H1 (cell line): ENCODE results near the gene NR1H2. TPM values are rescaled to one million over a fixed set of nuclear protein-coding genes. Genes with fewer than 3 reads are reported as not detected.
A peak's percentile ranks its signal among the peaks of the same experiment; 100 is the strongest.

ENCODE experiments used
- CTCF ChIA-PET: fragments of 300-600 bp; sonication (Branson Sonifier 250); formaldehyde crosslinking; loops from one replicate; lab custom pipeline; 2021; ENCODE audit not compliant: partially characterized antibody; lab: Charles Lee
- POLR2A ChIA-PET: fragments of 300-600 bp; sonication (Branson Sonifier 250); formaldehyde crosslinking; loops from one replicate; lab custom pipeline; 2021; ENCODE audit warnings: inconsistent platforms; ENCODE audit not compliant: partially characterized antibody; lab: Charles Lee
- DNase-seq, 2 experiments: peaks; one replicate each; pipeline versions ENCODE4 v3.0.0 to v3.0.0-alpha.2; 2010 to 2022; ENCODE audit warnings: low spot score in 2 of 2, low read depth in 1 of 2, mixed read lengths in 1 of 2
- FAIRE-seq: peaks from 2 replicates; lab custom pipeline; 2011; peaks lifted over from hg19 to GRCh38; lab: Jason Lieb, UNC
- H2AFZ ChIP-seq: 2 replicates; pipeline ENCODE4 v1.8.1; 2012; ENCODE audit warnings: low read length, inconsistent platforms
- H2AK5ac ChIP-seq: 2 replicates; pipeline ENCODE4 v1.6.1; 2013; ENCODE audit warnings: low read depth, low read length
- H2BK120ac ChIP-seq: replicated peaks from 2 replicates; pipeline ENCODE3; 2013; ENCODE audit warnings: low read depth, low read length, inconsistent platforms
- H2BK12ac ChIP-seq: 2 replicates; pipeline ENCODE4 v1.6.1; 2013; ENCODE audit warnings: low read depth, low read length
- H2BK15ac ChIP-seq: 2 replicates; pipeline ENCODE4 v1.6.1; 2013; ENCODE audit warnings: low read length
- H2BK20ac ChIP-seq: 2 replicates; pipeline ENCODE4 v1.6.1; 2013; ENCODE audit warnings: low read length
- H2BK5ac ChIP-seq: 2 replicates; pipeline ENCODE4 v1.6.1; 2013; ENCODE audit warnings: low read depth, low read length
- H3K14ac ChIP-seq: 2 replicates; pipeline ENCODE4 v1.6.1; 2013; ENCODE audit warnings: inconsistent platforms; ENCODE audit not compliant: insufficient read length
- H3K18ac ChIP-seq: 2 replicates; pipeline ENCODE4 v1.6.1; 2013; ENCODE audit warnings: low read length; ENCODE audit errors: extremely low read depth
- H3K23ac ChIP-seq: 2 replicates; pipeline ENCODE4 v1.6.1; 2013; ENCODE audit warnings: inconsistent platforms; ENCODE audit not compliant: insufficient read length
- H3K23me2 ChIP-seq: 2 replicates; pipeline ENCODE4 v1.6.1; 2013; ENCODE audit warnings: low read depth, low read length
- H3K27ac ChIP-seq: 2 replicates; pipeline ENCODE4 v1.6.1; 2011; ENCODE audit warnings: low read depth, low read length, inconsistent platforms
- H3K27me3 ChIP-seq, 4 experiments: replicated peaks in 1 of 4; 1 replicate in 1 of 4; 2 replicates in 3 of 4; pipeline versions ENCODE4 v1.6.1 to v1.8.1; 2011 to 2013; ENCODE audit warnings: low read length in 3 of 4, mild to moderate bottlenecking in 3 of 4, inconsistent platforms in 2 of 4, mixed read lengths in 2 of 4, moderate library complexity in 1 of 4; ENCODE audit not compliant: control insufficient read depth in 3 of 4, insufficient read depth in 3 of 4; ENCODE audit errors: extremely low read depth in 1 of 4
- H3K36me3 ChIP-seq, 4 experiments: 2 replicates each; pipeline versions ENCODE4 v1.6.1 to v1.8.1; 2011 to 2013; ENCODE audit warnings: mild to moderate bottlenecking in 4 of 4, low read length in 3 of 4, moderate library complexity in 2 of 4, control low read depth in 1 of 4, inconsistent platforms in 1 of 4; ENCODE audit not compliant: insufficient read depth in 4 of 4, control insufficient read depth in 2 of 4
- H3K4ac ChIP-seq: replicated peaks from 2 replicates; pipeline ENCODE3; 2013; ENCODE audit warnings: low read length, low read depth, mixed read lengths, inconsistent platforms; ENCODE audit not compliant: insufficient read length
- H3K4me1 ChIP-seq, 4 experiments: replicated peaks in 1 of 4; 1 replicate in 1 of 4; 2 replicates in 3 of 4; pipeline versions ENCODE4 v1.6.1 to v1.8.1; 2011 to 2013; ENCODE audit warnings: low read length in 3 of 4, inconsistent platforms in 2 of 4, mixed read lengths in 1 of 4; ENCODE audit not compliant: insufficient read depth in 4 of 4, control insufficient read depth in 3 of 4
- H3K4me2 ChIP-seq, 2 experiments: 2 replicates each; pipeline versions ENCODE4 v1.6.1 to v1.8.1; 2011 to 2013; ENCODE audit warnings: low read depth in 2 of 2, low read length in 2 of 2, control low read depth in 1 of 2, inconsistent platforms in 1 of 2, mild to moderate bottlenecking in 1 of 2; ENCODE audit not compliant: insufficient read depth in 1 of 2
- H3K4me3 ChIP-seq, 4 experiments: fragments of 200-600, 300-600 bp in 1 of 4; sonication (generic), shearing (Covaris generic), sonication (Bioruptor Twin) in 1 of 4; 2 replicates each; pipeline versions ENCODE4 v1.5.1 to v1.8.1; 2011 to 2016; ENCODE audit warnings: low read length in 4 of 4, low read depth in 3 of 4, control low read depth in 2 of 4, inconsistent platforms in 2 of 4, mild to moderate bottlenecking in 2 of 4, mixed read lengths in 1 of 4, moderate library complexity in 1 of 4; ENCODE audit not compliant: insufficient read depth in 2 of 4; ENCODE audit errors: extremely low read depth in 1 of 4
- H3K56ac ChIP-seq: replicated peaks from 2 replicates; pipeline ENCODE3; 2013; ENCODE audit warnings: low read depth, mild to moderate bottlenecking, mixed read lengths, low read length, inconsistent platforms; ENCODE audit not compliant: insufficient read length
- H3K79me1 ChIP-seq: 2 replicates; pipeline ENCODE4 v1.6.1; 2013; ENCODE audit warnings: low read depth, low read length, control low read depth
- H3K79me2 ChIP-seq, 2 experiments: 2 replicates each; pipeline versions ENCODE4 v1.6.1 to v1.8.1; 2012 to 2013; ENCODE audit warnings: low read length in 2 of 2, mild to moderate bottlenecking in 2 of 2, inconsistent platforms in 1 of 2; ENCODE audit not compliant: insufficient read depth in 2 of 2, control insufficient read depth in 1 of 2
- H3K9ac ChIP-seq, 4 experiments: replicated peaks in 1 of 4; 1 replicate in 1 of 4; 2 replicates in 3 of 4; pipeline versions ENCODE4 v1.6.1 to v1.8.1; 2011 to 2013; ENCODE audit warnings: low read depth in 3 of 4, low read length in 3 of 4, control low read depth in 2 of 4, mild to moderate bottlenecking in 2 of 4, moderate library complexity in 2 of 4, inconsistent platforms in 1 of 4; ENCODE audit errors: extremely low read depth in 1 of 4
- H3K9me3 ChIP-seq, 2 experiments: 2 replicates each; pipeline versions ENCODE4 v1.6.1 to v1.8.1; 2012 to 2013; ENCODE audit warnings: mild to moderate bottlenecking in 2 of 2, moderate library complexity in 2 of 2, control low read depth in 1 of 2, inconsistent platforms in 1 of 2, low read depth in 1 of 2, low read length in 1 of 2, mixed read lengths in 1 of 2; ENCODE audit not compliant: insufficient read depth in 2 of 2
- H4K20me1 ChIP-seq, 2 experiments: replicated peaks in 1 of 2; 2 replicates each; pipeline versions ENCODE3 to v1.8.1; 2011 to 2013; ENCODE audit warnings: inconsistent platforms in 2 of 2, low read length in 2 of 2, mild to moderate bottlenecking in 1 of 2; ENCODE audit not compliant: insufficient read depth in 2 of 2, control insufficient read depth in 1 of 2
- H4K5ac ChIP-seq: 2 replicates; pipeline ENCODE4 v1.6.1; 2013; ENCODE audit warnings: low read length, low read depth, mixed read lengths, inconsistent platforms; ENCODE audit not compliant: insufficient read length
- H4K8ac ChIP-seq: 2 replicates; pipeline ENCODE4 v1.8.0; 2013; ENCODE audit warnings: mild to moderate bottlenecking, moderate library complexity, low read length, inconsistent platforms; ENCODE audit not compliant: insufficient read depth; ENCODE audit errors: extremely low read depth
- H4K91ac ChIP-seq: replicated peaks from 2 replicates; pipeline ENCODE3; 2013; ENCODE audit warnings: low read length, mixed read lengths, inconsistent platforms; ENCODE audit not compliant: insufficient read length
- BCL11A ChIP-seq, 2 experiments: IDR thresholded peaks; one replicate each; pipeline ENCODE4 v1.6.1; 2011; ENCODE audit warnings: low read depth in 2 of 2, low read length in 2 of 2, mild to moderate bottlenecking in 2 of 2
- BRCA1 ChIP-seq: IDR thresholded peaks from 2 replicates; pipeline ENCODE4 v1.6.1; 2012; ENCODE audit warnings: low read depth, low read length, improper control_type of control experiment
- EP300 ChIP-seq, 2 experiments: IDR thresholded peaks; 1 replicate in 1 of 2; 2 replicates in 1 of 2; pipeline ENCODE4 v1.6.1; 2011 to 2012; ENCODE audit warnings: low read depth in 2 of 2, low read length in 2 of 2, mild to moderate bottlenecking in 2 of 2, borderline replicate concordance in 1 of 2, inconsistent platforms in 1 of 2, moderate library complexity in 1 of 2
- KDM4A ChIP-seq: IDR thresholded peaks from one replicate; pipeline ENCODE4 v1.7.1; 2012; ENCODE audit warnings: low read depth, mild to moderate bottlenecking, moderate library complexity, low read length, inconsistent platforms; ENCODE audit not compliant: severe bottlenecking
- PHF8 ChIP-seq: fragments of 200-600 bp; sonication (generic); conservative IDR thresholded peaks from 2 replicates; pipeline ENCODE4 v1.7.1; 2012; ENCODE audit warnings: low read depth, mild to moderate bottlenecking, inconsistent platforms, low read length, moderate library complexity
- TCF12 ChIP-seq: IDR thresholded peaks from 2 replicates; pipeline ENCODE4 v1.6.1; 2011; ENCODE audit warnings: low read depth, mild to moderate bottlenecking, low read length
- WGBS, 2 experiments: shearing (Covaris generic) in 1 of 2; methylation state at CpG; one replicate each; pipeline versions ENCODE4 v1.1.6 to v1.1.7; 2013 to 2015; ENCODE audit warnings: low lambda C conversion rate in 2 of 2, mixed read lengths in 2 of 2, inconsistent platforms in 1 of 2, low coverage in 1 of 2, missing lambda C conversion rate in 1 of 2; ENCODE audit not compliant: insufficient replicate concordance in 2 of 2, insufficient coverage in 1 of 2, insufficient read length in 1 of 2; ENCODE audit errors: extremely low coverage in 1 of 2, missing lambda C conversion rate in 1 of 2; 5-methylcytosine and 5-hydroxymethylcytosine counted together
- polyA plus RNA-seq, 7 experiments: library from polyadenylated mRNA; depleted of rRNA in 3 of 7; stranded (reverse) in 5 of 7; unstranded in 2 of 7; fragments of >200 nt in 5 of 7; fragments of 200-250 nt in 2 of 7; gene quantifications; 1 replicate in 5 of 7; 2 replicates in 1 of 7; 4 replicates in 1 of 7; pipeline versions ENCODE4 v1.2.1 to v1.2.3, GENCODE V29; 2011 to 2013; ENCODE audit warnings: missing spikeins in 2 of 7, mixed read lengths in 2 of 7
- total RNA-seq: library from RNA; stranded (reverse); fragmentation: NEBNext Ultra II Directional; extraction: Animal tissue kit (Norgen Biotek cat#: 25700); gene quantifications from 2 replicates; pipeline ENCODE4 v1.2.1, GENCODE V29; 2021
- TF ChIP-seq, protein P1 (sequence below), 3 experiments: IDR thresholded peaks; 1 replicate in 2 of 3; 2 replicates in 1 of 3; pipeline versions ENCODE4 v1.5.1 to v1.6.1; 2011; ENCODE audit warnings: low read length in 3 of 3, mild to moderate bottlenecking in 3 of 3, inconsistent platforms in 2 of 3, low read depth in 1 of 3, moderate library complexity in 1 of 3; ENCODE audit not compliant: insufficient read depth in 1 of 3; ENCODE audit errors: control extremely low read depth in 1 of 3

The NR1H2 gene
- total and polyA plus RNA-seq, 2 of the 8 experiments (the other 6 are each of a cell fraction or from before 2014, with no cell fraction given), result 40.3 to 47.5 TPM

DNA sequence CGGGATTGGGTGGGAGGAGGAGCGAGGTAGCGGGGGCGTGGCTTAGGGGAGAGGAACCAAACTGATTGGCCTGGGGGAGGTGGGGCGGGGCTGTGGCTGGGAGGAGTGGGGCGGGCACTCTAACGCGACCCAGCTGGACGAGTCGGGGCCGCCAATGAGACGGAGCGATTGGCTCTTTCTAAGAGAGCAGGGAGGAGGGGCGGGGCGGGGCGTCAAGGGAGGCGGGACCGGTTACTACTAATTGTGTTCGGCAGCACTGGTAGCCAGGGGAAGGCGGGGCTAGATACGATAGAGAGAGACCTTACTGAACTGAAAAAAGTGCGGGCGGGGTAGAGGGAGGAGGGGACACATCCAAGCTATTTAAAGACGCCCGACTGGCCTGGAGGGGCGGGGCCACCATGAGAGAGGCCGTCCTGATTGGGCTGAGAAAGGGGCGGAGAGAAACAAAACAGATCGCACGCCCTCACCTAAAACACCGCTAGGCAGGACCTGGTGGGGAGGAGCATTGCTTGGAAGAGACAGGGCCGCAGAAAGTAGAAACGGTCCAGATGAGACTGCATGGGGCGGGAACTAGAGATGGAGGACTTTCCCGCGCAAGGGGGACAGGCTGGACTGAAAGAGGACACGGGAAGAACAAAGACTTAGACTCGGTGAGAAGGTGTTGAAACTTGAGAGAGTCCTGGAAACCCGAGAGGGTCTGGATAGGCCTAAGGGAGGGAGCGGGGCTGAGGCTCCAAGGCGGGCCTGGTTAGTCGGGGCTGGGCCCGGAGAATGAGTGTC lies 46.9 kb upstream of the NR1H2 start, which contains the start of gene KCNC3:
Gene KCNC3, minus strand, starts transcription at position 232 of the 780 bp plus-strand sequence. CDS start 295 bp downstream, outside the sequence.
- Histone ChIP-seq H2AK5ac (0 out of 2 replicates have a peak within 1 kb of the TSS, but pooled peaks have one; percentile 3), H4K5ac (peak within 1 kb of the TSS; percentile 95), H3K79me2 (peaks cover 3 to 10% of the 10 kb centered on the region in 2 experiments; a peak in 2 of 4 replicates), H3K9ac (peak within 1 kb of the TSS; percentile 49 to 73 (median 61)), H3K9me3 (no peaks in the 10 kb centered on the region), H2BK20ac (no peak within 1 kb of the TSS), H4K8ac (0 out of 2 replicates have a peak within 1 kb of the TSS, but pooled peaks have one; percentile 45), H3K27ac (0 out of 2 replicates have a peak within 1 kb of the TSS, but pooled peaks have one; percentile 12), H3K4me3 (peak within 1 kb of the TSS; percentile 74 to 96 (median 84)), H2BK15ac (peak within 1 kb of the TSS; percentile 18; the same call in 1 of the 2 replicates), H3K4me2 (peak within 1 kb of the TSS; percentile 89 to 99), H2BK12ac (peak within 1 kb of the TSS; percentile 29; the same call in 1 of the 2 replicates), H4K91ac (peak within 1 kb of the TSS; percentile 17), H3K27me3 (peaks cover 5 to 15% (median 12%) of the 10 kb centered on the region in 4 experiments; a peak in 6 of 7 replicates), H3K56ac (no peak within 1 kb of the TSS), H2BK120ac (no peak within 1 kb of the TSS), H3K36me3 (no peaks in the 10 kb centered on the region), H3K23me2 (peaks cover 46% of the 10 kb centered on the region), H3K4ac (no peak within 1 kb of the TSS), H2AFZ (no peak within 1 kb of the TSS), H3K23ac (no peak within 1 kb of the TSS), H4K20me1 (peaks cover 12 to 14% of the 10 kb centered on the region in 2 experiments), H2BK5ac (peak within 1 kb of the TSS; percentile 88), H3K4me1 (peaks cover 2 to 33% (median 15%) of the 10 kb centered on the region in 4 experiments), H3K14ac (no peak within 1 kb of the TSS), H3K18ac (peak within 1 kb of the TSS; percentile 89), H3K79me1 (peaks cover 3% of the 10 kb centered on the region; the same call in 1 of the 2 replicates)
- ChIA-PET CTCF (interaction anchor here (0.8 to 3.0 kb wide), 10 partner anchors 12 to 182 kb away, joined by 3 to 10 read pairs (median 4); no protein-coding TSS in a partner anchor), POLR2A (interaction anchor here (0.6 to 4.3 kb wide), 9 partner anchors 8 to 67 kb away, joined by 3 to 40 read pairs (median 4); partner anchors contain the start of gene POLD1)
- FAIRE-seq, result peak; percentile 92
- 3% methylated on average over 18 of the region's 43 CpGs; no CpG with 5 or more reads in 1 of the 2 experiments for WGBS, 2 experiments
- DNase-seq, result peak; percentile 98 to 99
- TF ChIP-seq, protein P1, sequence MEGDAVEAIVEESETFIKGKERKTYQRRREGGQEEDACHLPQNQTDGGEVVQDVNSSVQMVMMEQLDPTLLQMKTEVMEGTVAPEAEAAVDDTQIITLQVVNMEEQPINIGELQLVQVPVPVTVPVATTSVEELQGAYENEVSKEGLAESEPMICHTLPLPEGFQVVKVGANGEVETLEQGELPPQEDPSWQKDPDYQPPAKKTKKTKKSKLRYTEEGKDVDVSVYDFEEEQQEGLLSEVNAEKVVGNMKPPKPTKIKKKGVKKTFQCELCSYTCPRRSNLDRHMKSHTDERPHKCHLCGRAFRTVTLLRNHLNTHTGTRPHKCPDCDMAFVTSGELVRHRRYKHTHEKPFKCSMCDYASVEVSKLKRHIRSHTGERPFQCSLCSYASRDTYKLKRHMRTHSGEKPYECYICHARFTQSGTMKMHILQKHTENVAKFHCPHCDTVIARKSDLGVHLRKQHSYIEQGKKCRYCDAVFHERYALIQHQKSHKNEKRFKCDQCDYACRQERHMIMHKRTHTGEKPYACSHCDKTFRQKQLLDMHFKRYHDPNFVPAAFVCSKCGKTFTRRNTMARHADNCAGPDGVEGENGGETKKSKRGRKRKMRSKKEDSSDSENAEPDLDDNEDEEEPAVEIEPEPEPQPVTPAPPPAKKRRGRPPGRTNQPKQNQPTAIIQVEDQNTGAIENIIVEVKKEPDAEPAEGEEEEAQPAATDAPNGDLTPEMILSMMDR (IDR thresholded peaks at IDR 0.05; ENCODE audit: control extremely low read depth in 1 of 3, insufficient read depth in 1 of 3, low read depth in 1 of 3, low read length in 3 of 3), result no peak
- TF ChIP-seq PHF8 (peak; percentile 33; the same call in 1 of the 2 replicates), BRCA1 (no peak), TCF12 (no peak), EP300 (IDR thresholded peaks at IDR 0.05; ENCODE audit: borderline replicate concordance in 1 of 2, low read depth in 2 of 2, low read length in 2 of 2) (no peak), KDM4A (peak; percentile 29), BCL11A (IDR thresholded peaks at IDR 0.05; ENCODE audit: low read depth in 2 of 2, low read length in 2 of 2) (no peak)
